Measurements from ENCODE around the gene SLC29A3. TPM values are rescaled to one million over a fixed set of nuclear protein-coding genes. Genes with fewer than 3 reads are reported as not detected.

SLC29A3 gene
- total RNA-seq, 1 experiment from 2014 or later: 5.9 TPM

GRCh38 chr10:71293446-71294084 lies 25.5 kb upstream of the SLC29A3 start (continued):
- TF ChIP-seq REST (IDR thresholded peaks at IDR 0.05; ENCODE audit: low read depth) (no peak), POLR2A (IDR thresholded peaks at IDR 0.05; ENCODE audit: borderline replicate concordance, extremely low read depth, insufficient read depth, insufficient read length) (no peak), CEBPB (IDR thresholded peaks at IDR 0.05; ENCODE audit: low read depth) (no peak), SP1 (IDR thresholded peaks at IDR 0.05; ENCODE audit: low read depth) (no peak), POLR2AphosphoS5 (IDR thresholded peaks at IDR 0.05; ENCODE audit: low read depth, low read length) (no peak)

- ATAC-seq (no peak), DNase-seq (ENCODE audit: low read depth, low spot score) (no peak)
- ChIA-PET CTCF (interaction anchor here (1.8 kb wide), 1 partner anchor 10 kb away, joined by 5 read pairs; no protein-coding TSS in a partner anchor), POLR2A (no interaction called here), RAD21 (ENCODE audit: low non-redundant PET in 1 of 2, low total read pairs in 2 of 2, uncharacterized antibody in 2 of 2, unreplicated experiment in 2 of 2) (no interaction called here)
- Histone ChIP-seq H3K27ac (ENCODE audit: low read depth, low read length) (no peak overlapping the region), H3K9me3 (ENCODE audit: control insufficient read depth in 1 of 2, insufficient read depth in 1 of 2, low read depth in 1 of 2, low read length in 2 of 2) (no peaks in the 10 kb centered on the region), H3K4me1 (ENCODE audit: control insufficient read depth in 1 of 2, insufficient read depth in 2 of 2, low read length in 2 of 2) (no peaks in the 10 kb centered on the region), H2AFZ (ENCODE audit: low read depth, low read length, poor library complexity, severe bottlenecking) (no peak overlapping the region), H3K79me2 (ENCODE audit: insufficient read depth, low read length) (no peaks in the 10 kb centered on the region), H3K4me3 (replicated peaks in 1 of 2; ENCODE audit: low read depth in 1 of 2, low read length in 2 of 2) (no peak overlapping the region), H3K27me3 (ENCODE audit: insufficient read depth, low read length) (no peaks in the 10 kb centered on the region), H3K36me3 (ENCODE audit: control insufficient read depth in 1 of 2, insufficient read depth in 2 of 2, low read length in 2 of 2) (peaks cover 0 to 13% of the 10 kb centered on the region in 2 experiments; a peak in 2 of 4 replicates), H3K9ac (ENCODE audit: low read length) (no peak overlapping the region), H4K20me1 (ENCODE audit: insufficient read depth) (no peaks in the 10 kb centered on the region), H3K4me2 (ENCODE audit: low read length) (no peak overlapping the region), H3K9me2 (ENCODE audit: insufficient read depth) (no peaks in the 10 kb centered on the region)
- intact Hi-C loops (cut with micrococcal nuclease): no loop called here
- BruUV-seq (replicated peaks): no TSS peak
- TF ChIP-seq REST (IDR thresholded peaks at IDR 0.05; ENCODE audit: low read depth) (no peak), ZBTB33 (IDR thresholded peaks at IDR 0.05; ENCODE audit: extremely low read depth, insufficient replicate concordance, low read length) (no peak), CEBPB (IDR thresholded peaks at IDR 0.05; ENCODE audit: low read depth) (no peak), EZH2 (IDR thresholded peaks at IDR 0.05) (no peak), FOSL1 (IDR thresholded peaks at IDR 0.05; ENCODE audit: low read depth) (no peak), RAD21 (IDR thresholded peaks at IDR 0.05; ENCODE audit: low read depth) (no peak)
Observed at GRCh38 chr10:71294091-71294561, 24.9 kb upstream of the SLC29A3 start.
